ENCODE measurements around the gene JMJD8. TPM values are rescaled to one million over a fixed set of nuclear protein-coding genes. Genes with fewer than 3 reads are reported as not detected.
A peak's percentile ranks its signal among the peaks of the same experiment; 100 is the strongest.

JMJD8 gene
- total RNA-seq, 1 donor from 2014 or later, result 46.1 TPM

DNA sequence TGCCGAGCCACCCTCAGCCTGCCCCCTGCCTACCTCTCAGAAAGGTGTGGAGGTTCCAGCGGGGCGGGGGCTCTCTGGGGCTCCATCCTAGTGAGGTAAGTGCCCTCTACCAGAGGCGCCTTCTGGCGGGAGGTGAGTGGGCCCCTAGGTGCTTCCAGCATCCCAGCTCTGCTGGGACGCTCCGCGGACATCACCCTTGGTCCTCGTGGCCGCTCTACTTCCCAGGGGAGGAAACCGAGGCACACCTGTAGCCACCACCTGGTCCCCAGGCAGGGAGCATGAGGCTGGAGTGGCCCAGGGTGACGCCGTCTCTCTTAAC is 41.1 kb downstream of the JMJD8 start:
- Mint-ChIP-seq H3K9me3 (no peaks in the 10 kb centered on the region), H3K27ac (no peak overlapping the region), H3K4me1 (peaks cover 6% of the 10 kb centered on the region), H3K4me3 (peak overlapping the region; percentile 62), H3K36me3 (no peaks in the 10 kb centered on the region), H3K27me3 (ENCODE audit: low read depth) (no peaks in the 10 kb centered on the region)
- TF ChIP-seq, protein P1, sequence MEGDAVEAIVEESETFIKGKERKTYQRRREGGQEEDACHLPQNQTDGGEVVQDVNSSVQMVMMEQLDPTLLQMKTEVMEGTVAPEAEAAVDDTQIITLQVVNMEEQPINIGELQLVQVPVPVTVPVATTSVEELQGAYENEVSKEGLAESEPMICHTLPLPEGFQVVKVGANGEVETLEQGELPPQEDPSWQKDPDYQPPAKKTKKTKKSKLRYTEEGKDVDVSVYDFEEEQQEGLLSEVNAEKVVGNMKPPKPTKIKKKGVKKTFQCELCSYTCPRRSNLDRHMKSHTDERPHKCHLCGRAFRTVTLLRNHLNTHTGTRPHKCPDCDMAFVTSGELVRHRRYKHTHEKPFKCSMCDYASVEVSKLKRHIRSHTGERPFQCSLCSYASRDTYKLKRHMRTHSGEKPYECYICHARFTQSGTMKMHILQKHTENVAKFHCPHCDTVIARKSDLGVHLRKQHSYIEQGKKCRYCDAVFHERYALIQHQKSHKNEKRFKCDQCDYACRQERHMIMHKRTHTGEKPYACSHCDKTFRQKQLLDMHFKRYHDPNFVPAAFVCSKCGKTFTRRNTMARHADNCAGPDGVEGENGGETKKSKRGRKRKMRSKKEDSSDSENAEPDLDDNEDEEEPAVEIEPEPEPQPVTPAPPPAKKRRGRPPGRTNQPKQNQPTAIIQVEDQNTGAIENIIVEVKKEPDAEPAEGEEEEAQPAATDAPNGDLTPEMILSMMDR (IDR thresholded peaks at IDR 0.05; ENCODE audit: unreplicated experiment), result no peak
- no peak for DNase-seq (ENCODE audit: low spot score in 2 of 2, unreplicated experiment in 2 of 2)

DNA sequence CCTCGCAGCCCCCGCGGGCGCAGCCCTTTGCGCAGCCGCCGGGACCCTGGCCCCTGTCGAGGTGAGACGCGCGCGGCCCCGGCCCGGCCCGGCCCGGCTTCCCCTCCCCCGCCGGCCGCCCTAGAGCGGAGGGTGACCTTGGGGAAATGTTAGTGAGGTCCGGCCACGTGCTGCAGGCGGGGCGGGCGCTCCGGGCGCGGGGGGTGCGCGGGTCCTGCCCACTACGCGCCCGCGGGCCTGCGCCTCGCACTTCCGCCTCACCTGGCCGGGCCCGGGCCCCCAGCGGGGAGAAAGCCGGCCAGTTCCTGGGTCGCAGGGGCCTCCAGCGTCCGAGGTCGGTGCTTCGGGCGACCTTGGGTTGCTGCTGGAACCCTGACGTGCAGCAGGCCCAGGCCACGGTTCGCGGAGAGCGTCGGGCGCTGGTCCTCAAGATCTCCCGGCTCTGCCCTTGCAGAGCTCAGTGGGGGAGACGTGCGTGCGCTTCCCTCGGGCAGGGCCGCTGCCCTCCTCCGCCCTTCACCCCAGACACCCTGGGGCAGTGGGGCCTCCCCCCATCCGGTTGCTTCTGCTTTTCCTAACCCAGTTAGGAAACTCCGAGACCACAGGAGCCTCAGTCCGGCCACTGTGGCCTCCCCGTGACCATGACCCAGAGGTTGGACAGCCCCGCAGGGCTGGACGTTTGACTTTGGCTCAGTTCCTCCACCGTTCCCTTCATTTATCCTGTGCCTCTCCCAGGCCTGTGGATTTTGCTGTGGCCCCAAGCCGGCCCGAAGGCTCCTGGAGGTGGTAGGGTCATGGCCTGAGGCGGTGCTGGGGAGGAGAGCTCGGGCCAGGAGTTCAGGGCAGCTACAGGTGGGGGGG is 41.7 kb downstream of the JMJD8 start:
- no peak for DNase-seq (ENCODE audit: low spot score in 2 of 2, unreplicated experiment in 2 of 2)
- Mint-ChIP-seq H3K27me3 (ENCODE audit: low read depth) (no peaks in the 10 kb centered on the region), H3K36me3 (no peaks in the 10 kb centered on the region), H3K27ac (no peak overlapping the region), H3K4me3 (peak overlapping the region; percentile 62), H3K9me3 (no peaks in the 10 kb centered on the region), H3K4me1 (peaks cover 4% of the 10 kb centered on the region)
- TF ChIP-seq, protein P1 (IDR thresholded peaks at IDR 0.05; ENCODE audit: unreplicated experiment), result no peak

DNA sequence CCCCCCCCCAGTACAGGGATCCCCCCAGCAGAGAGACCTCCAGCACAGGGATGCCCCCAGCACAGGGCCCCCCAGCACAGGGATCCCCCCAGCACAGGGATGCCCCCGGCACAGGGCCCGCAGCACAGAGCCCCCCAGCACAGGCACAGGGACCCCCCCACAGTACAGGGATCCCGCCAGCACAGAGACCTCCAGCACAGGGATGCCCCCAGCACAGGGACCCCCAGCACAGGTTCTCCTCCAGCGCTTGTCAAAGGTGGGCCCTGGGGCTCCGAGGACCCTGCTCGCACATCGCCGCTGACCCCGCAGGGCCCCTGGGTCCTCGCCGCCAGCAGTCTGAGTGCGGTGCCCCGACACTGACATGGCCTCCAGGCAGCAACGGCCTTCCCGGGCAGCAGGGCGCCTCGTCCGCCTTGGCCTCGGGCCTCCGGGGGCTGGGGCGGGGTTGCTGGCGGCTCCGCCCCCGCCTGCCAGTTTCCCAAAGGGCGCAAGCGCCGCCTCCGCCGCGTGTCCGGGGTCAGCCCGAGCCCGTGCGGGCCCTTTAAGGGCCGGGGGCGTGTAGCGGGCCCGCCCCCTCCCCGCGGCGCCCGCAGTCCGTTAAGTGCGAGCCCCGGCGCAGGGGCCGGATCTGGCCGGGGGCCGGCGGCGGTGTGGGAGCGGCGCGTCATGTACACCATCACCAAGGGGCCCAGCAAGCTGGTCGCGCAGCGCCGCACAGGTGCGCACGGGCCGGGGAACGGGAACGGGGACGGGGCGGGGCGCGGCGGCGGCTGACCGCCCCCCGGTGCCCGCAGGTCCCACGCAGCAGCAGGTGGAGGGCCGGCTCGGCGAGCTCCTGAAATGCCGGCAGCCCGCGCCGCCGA is 42.6 kb downstream of the JMJD8 start, which contains the start of gene MCRIP2:
Gene MCRIP2 (plus strand): TSS at position 503 of the 863 bp plus-strand sequence. CDS start 164 bp downstream, at position 667.
- Mint-ChIP-seq H3K4me1 (peaks cover 7% of the 10 kb centered on the region), H3K9me3 (no peaks in the 10 kb centered on the region), H3K27ac (no peak within 1 kb of the TSS), H3K36me3 (no peaks in the 10 kb centered on the region), H3K4me3 (peak within 1 kb of the TSS; percentile 62), H3K27me3 (ENCODE audit: low read depth) (no peaks in the 10 kb centered on the region)
- peak in 1 of 2 experiments; percentile 66 for DNase-seq (ENCODE audit: low spot score in 2 of 2, unreplicated experiment in 2 of 2)
- TF ChIP-seq, protein P1 (IDR thresholded peaks at IDR 0.05; ENCODE audit: unreplicated experiment), result no peak

DNA sequence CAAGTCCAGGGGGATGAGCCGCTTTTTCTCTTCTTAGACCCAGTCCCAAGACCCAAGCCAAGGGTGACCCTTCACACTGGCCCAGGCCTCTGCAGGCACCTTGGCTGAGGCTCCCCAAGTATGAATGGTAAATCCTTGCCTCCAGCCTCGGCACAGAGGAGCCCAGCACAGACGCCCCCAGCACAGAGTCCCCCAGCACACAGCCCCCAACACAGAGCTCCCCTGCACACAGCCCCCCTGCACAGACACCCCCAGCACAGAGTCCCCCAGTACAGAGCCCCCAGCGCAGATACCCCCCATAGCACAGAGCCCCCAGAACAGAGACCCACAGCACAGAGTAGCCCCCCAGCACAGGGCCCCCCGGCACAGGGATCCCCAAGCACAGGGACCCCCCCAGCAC is 43.5 kb downstream of the JMJD8 start:
- H3K4me3 Mint-ChIP-seq, result peak overlapping the region; percentile 39
- no peak for DNase-seq (ENCODE audit: low spot score in 2 of 2, unreplicated experiment in 2 of 2)
- no peaks in the 10 kb centered on the region for H3K36me3 Mint-ChIP-seq
- H3K27me3 Mint-ChIP-seq (ENCODE audit: low read depth), result no peaks in the 10 kb centered on the region
- no peaks in the 10 kb centered on the region for H3K9me3 Mint-ChIP-seq
- no peak overlapping the region for H3K27ac Mint-ChIP-seq
- TF ChIP-seq, protein P1 (IDR thresholded peaks at IDR 0.05; ENCODE audit: unreplicated experiment), result no peak
- H3K4me1 Mint-ChIP-seq, result peaks cover 8% of the 10 kb centered on the region

DNA sequence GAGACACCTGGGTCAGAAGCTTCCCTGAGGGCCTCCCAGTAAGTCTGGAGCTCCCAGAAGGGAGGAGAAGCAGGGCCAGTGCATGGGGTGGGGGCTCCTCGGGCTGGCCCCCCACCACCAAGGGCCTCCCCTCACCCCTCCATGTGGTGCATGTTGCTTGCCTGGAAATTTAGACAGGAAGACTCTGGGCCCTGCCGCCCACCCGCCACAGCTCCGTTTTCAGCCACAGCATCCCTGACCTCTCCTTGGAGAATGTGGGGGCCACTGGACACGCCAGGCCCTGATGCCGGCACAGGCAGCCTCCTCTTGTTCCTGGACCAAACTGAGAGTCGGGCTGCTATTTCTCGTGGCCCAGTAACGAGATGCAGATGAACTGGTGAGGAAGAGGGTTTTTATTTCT is 45.3 kb downstream of the JMJD8 start:
- Mint-ChIP-seq H3K27me3 (ENCODE audit: low read depth) (no peaks in the 10 kb centered on the region), H3K27ac (no peak overlapping the region), H3K4me3 (peak overlapping the region; percentile 31), H3K36me3 (no peaks in the 10 kb centered on the region), H3K9me3 (no peaks in the 10 kb centered on the region), H3K4me1 (peaks cover 6% of the 10 kb centered on the region)
- TF ChIP-seq, protein P1 (IDR thresholded peaks at IDR 0.05; ENCODE audit: unreplicated experiment), result no peak
- DNase-seq (ENCODE audit: low spot score in 2 of 2, unreplicated experiment in 2 of 2), result no peak

Measured in mesothelial cell of epicardium (in vitro differentiated cells).